Measurements from ENCODE around the gene RCAN2.

DNA sequence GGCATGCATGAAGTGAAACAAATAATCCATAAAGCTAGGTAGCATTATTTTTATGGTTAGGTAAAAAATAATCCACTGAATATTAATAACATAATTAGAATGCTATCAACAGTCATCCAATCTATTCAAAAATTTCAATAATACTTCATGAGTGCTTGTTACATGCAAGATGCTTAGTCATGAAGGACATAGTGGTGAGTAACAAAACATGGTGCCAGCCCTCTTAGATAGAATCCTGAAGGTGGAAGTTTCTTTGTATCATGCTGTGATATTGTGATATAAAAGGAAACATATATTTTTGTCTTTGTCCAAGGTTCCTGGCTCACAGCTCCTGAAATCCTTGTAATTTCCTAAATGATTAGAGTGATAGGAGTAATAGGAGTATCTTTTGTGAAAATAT lies 14.9 kb downstream of the RCAN2 start:
- TF ChIP-seq POLR2A (IDR thresholded peaks at IDR 0.05): no peak
- TF ChIP-seq, protein P1, sequence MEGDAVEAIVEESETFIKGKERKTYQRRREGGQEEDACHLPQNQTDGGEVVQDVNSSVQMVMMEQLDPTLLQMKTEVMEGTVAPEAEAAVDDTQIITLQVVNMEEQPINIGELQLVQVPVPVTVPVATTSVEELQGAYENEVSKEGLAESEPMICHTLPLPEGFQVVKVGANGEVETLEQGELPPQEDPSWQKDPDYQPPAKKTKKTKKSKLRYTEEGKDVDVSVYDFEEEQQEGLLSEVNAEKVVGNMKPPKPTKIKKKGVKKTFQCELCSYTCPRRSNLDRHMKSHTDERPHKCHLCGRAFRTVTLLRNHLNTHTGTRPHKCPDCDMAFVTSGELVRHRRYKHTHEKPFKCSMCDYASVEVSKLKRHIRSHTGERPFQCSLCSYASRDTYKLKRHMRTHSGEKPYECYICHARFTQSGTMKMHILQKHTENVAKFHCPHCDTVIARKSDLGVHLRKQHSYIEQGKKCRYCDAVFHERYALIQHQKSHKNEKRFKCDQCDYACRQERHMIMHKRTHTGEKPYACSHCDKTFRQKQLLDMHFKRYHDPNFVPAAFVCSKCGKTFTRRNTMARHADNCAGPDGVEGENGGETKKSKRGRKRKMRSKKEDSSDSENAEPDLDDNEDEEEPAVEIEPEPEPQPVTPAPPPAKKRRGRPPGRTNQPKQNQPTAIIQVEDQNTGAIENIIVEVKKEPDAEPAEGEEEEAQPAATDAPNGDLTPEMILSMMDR (IDR thresholded peaks at IDR 0.05): no peak

Measured in upper lobe of left lung (tissue), 4 donors.